ENCODE data around the gene KLHL10.
"Not testable (repeated sequence)": the region's sequence is repeated elsewhere in the genome, so short reads cannot be mapped to it uniquely, and the experiment has no call there.

Gene KLHL10

DNA sequence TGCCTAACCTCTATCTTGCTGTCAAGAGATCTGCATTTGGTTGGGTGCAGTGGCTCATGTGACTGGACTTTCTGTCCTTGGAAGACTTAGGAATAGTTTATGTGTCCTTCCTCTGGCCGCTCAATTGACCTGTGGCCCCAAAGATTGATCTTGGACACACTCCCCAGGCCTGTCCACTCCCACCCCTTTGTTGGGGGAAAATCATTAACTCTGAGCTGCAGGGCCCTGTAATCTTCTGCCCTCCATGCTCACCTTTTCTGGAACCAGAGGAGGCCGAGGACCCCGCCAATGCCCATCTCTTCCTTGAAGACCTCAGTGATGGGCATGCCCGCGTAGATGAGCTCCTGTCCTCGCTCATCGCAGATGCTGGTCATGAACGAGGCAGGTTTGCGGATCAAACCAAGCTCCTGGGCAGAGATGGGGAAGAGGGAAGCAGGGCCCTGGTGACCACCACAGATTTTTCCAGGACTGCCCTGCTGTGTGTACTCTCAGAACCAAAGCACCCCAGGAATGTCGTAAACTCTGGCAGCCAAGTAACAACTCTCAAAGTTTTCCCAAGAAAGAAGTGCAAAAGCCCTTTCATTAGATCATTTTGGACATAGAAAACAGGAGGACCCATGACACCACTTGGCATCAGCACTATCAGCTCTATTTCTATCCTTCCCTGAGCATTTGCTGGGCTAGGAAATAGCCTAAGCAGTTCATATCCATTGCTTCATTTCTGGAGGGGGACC lies 36.1 kb downstream of the KLHL10 start:
- Histone ChIP-seq H3K36me3 (peaks cover 90% of the 10 kb centered on the region), H3K27ac (no peak overlapping the region)

DNA sequence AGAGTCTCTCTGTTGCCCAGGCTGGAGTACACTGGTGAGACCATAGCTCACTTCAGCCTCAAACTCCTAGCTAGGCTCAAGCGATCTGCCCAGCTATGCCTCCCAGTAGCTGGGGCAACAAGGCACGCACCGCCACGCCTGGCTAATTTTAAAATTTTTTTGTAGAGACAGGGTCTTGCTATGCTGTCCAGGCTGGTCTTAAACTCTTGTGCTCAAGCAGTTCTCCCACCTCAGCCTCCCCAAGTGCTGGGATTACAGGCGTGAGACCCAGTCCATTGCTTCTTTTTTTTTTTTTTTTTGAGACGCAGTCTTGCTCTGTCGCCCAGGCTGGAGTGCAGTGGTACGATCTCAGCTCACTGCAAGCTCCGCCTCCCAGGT lies 36.7 kb downstream of the KLHL10 start:
- H3K27ac ChIP-seq; H3K4me3 ChIP-seq (ENCODE audit: low read depth in 1 of 2, low read length in 1 of 2); H3K9me3 ChIP-seq; H3K4me1 ChIP-seq (ENCODE audit: control insufficient read depth in 1 of 2, insufficient read depth in 1 of 2, low read depth in 1 of 2, low read length in 1 of 2); H3K27me3 ChIP-seq: not testable (repeated sequence)
- peaks cover 90% of the 10 kb centered on the region for H3K36me3 ChIP-seq

More for the DNA sequence above, 36.1 kb downstream of the KLHL10 start:
- H3K9me3 ChIP-seq: no peaks in the 10 kb centered on the region
- H3K27me3 ChIP-seq: no peaks in the 10 kb centered on the region
- H3K4me3 ChIP-seq (ENCODE audit: low read depth in 1 of 2, low read length in 1 of 2): no peak overlapping the region
- H3K4me1 ChIP-seq (ENCODE audit: control insufficient read depth in 1 of 2, insufficient read depth in 1 of 2, low read depth in 1 of 2, low read length in 1 of 2): no peaks in the 10 kb centered on the region
- TF ChIP-seq, protein P1, sequence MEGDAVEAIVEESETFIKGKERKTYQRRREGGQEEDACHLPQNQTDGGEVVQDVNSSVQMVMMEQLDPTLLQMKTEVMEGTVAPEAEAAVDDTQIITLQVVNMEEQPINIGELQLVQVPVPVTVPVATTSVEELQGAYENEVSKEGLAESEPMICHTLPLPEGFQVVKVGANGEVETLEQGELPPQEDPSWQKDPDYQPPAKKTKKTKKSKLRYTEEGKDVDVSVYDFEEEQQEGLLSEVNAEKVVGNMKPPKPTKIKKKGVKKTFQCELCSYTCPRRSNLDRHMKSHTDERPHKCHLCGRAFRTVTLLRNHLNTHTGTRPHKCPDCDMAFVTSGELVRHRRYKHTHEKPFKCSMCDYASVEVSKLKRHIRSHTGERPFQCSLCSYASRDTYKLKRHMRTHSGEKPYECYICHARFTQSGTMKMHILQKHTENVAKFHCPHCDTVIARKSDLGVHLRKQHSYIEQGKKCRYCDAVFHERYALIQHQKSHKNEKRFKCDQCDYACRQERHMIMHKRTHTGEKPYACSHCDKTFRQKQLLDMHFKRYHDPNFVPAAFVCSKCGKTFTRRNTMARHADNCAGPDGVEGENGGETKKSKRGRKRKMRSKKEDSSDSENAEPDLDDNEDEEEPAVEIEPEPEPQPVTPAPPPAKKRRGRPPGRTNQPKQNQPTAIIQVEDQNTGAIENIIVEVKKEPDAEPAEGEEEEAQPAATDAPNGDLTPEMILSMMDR (IDR thresholded peaks at IDR 0.05): no peak

DNA sequence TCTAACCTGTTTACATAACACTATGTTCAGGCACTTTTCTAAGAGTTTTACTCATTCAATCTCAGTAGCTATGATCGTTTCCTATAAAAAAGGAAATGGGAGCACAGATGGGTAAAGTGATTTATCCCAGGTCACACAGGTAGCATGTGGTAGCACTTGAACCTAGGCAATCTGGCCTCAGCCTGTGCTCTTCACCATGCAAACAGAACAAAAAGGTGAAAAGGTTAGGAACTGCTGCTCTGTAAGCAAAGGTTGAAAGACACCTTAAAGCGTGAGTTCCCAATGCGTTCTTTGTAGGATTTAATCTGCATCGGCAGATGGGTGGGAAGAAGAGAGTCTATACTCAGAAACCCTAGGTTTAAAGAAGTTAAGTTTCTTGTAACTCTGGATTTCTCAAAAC lies 42.5 kb downstream of the KLHL10 start:
- peaks cover 73% of the 10 kb centered on the region for H3K36me3 ChIP-seq
- H3K27ac ChIP-seq: no peak overlapping the region
- TF ChIP-seq, protein P1 (IDR thresholded peaks at IDR 0.05): no peak
- no peak overlapping the region for H3K4me3 ChIP-seq (ENCODE audit: low read depth in 1 of 2, low read length in 1 of 2)
- H3K9me3 ChIP-seq: no peaks in the 10 kb centered on the region
- H3K27me3 ChIP-seq: no peaks in the 10 kb centered on the region
- H3K4me1 ChIP-seq (ENCODE audit: control insufficient read depth in 1 of 2, insufficient read depth in 1 of 2, low read depth in 1 of 2, low read length in 1 of 2): no peaks in the 10 kb centered on the region

DNA sequence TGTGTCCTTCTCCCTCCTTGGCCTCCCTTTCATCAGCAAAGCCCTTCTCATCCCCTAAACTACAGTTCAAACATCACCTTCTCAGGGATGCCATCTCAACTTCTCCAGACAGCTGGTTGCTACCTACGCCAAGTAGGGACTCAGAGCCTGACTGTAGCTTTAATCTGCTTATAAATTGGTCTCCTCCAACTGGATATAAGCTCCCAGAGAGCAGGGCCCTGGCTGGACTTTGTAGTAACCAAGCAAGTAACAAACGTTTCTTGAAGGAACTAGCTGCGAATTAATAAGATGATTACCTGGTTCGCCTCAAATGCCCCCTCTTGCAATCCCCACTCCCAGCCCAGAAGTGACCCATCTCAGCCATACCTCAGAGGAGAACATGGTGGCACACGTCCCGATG lies 45.1 kb downstream of the KLHL10 start:
- H3K36me3 ChIP-seq: peaks cover 79% of the 10 kb centered on the region
- H3K9me3 ChIP-seq: no peaks in the 10 kb centered on the region
- no peak overlapping the region for H3K4me3 ChIP-seq (ENCODE audit: low read depth in 1 of 2, low read length in 1 of 2)
- TF ChIP-seq, protein P1 (IDR thresholded peaks at IDR 0.05): no peak
- H3K27ac ChIP-seq: no peak overlapping the region
- H3K4me1 ChIP-seq (ENCODE audit: control insufficient read depth in 1 of 2, insufficient read depth in 1 of 2, low read depth in 1 of 2, low read length in 1 of 2): no peaks in the 10 kb centered on the region
- no peaks in the 10 kb centered on the region for H3K27me3 ChIP-seq

DNA sequence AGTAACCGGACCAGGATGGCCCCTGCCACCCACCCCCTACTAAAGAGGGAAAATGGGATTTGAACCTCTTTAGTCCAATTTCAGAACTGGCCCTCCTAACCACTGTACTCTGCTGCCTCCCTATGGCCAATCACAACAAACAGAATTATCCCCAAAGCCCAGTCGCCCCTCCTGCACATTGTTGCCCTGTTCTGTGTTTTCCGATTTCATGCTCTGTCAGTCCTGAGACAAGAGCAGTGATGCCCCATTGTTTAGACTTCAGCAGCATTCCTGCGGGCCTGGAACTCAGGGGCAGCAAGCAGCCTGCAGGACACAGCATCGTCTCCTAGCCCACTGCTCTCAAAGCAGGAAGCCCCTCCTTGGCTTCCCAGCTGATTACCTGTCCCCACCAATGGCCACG lies 48.1 kb downstream of the KLHL10 start:
- Histone ChIP-seq H3K36me3 (peaks cover 86% of the 10 kb centered on the region), H3K4me1 (ENCODE audit: control insufficient read depth in 1 of 2, insufficient read depth in 1 of 2, low read depth in 1 of 2, low read length in 1 of 2) (no peaks in the 10 kb centered on the region), H3K4me3 (ENCODE audit: low read depth in 1 of 2, low read length in 1 of 2) (no peak overlapping the region), H3K27me3 (no peaks in the 10 kb centered on the region), H3K27ac (no peak overlapping the region), H3K9me3 (no peaks in the 10 kb centered on the region)
- TF ChIP-seq, protein P1 (IDR thresholded peaks at IDR 0.05): no peak

DNA sequence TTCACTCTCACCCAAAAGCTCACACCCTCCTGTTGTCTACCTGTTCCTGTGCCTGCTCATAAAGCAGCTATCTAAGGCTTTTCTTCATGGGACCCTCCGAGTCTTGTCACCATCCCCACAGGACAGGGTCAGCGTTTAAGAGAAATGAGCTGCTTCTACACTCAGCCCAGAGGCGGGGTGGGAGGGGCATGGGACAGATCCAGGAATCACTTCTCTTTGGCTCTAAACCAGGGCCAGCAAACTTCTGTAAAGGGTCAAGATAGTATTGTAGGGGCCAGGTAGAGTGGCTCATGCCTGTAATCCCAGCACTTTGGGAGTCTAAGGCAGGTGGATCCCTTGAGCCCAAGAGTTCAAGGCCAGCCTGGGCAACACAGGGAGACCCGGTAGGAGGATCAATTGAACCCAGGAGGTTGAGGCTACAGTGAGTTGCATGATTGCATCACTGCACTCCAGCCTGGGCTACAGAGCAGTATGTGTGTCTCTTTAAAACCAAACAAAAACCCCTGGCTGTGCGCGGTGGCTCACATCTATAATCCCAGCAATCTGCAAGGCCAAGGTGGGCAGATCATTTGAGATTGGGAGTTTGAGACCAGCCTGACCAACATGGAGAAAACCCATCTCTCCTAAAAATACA lies 50.8 kb downstream of the KLHL10 start:
- TF ChIP-seq, protein P1 (IDR thresholded peaks at IDR 0.05): no peak
- H3K4me1 ChIP-seq (ENCODE audit: control insufficient read depth in 1 of 2, insufficient read depth in 1 of 2, low read depth in 1 of 2, low read length in 1 of 2): no peaks in the 10 kb centered on the region
- H3K36me3 ChIP-seq: peaks cover 98% of the 10 kb centered on the region
- H3K9me3 ChIP-seq: no peaks in the 10 kb centered on the region
- H3K27me3 ChIP-seq: no peaks in the 10 kb centered on the region
- H3K4me3 ChIP-seq (ENCODE audit: low read depth in 1 of 2, low read length in 1 of 2): no peak overlapping the region
- H3K27ac ChIP-seq: no peak overlapping the region
